Measurements from ENCODE around the gene LIPT2. TPM values are rescaled to one million over a fixed set of nuclear protein-coding genes. Genes with fewer than 3 reads are reported as not detected.
A peak's percentile ranks its signal among the peaks of the same experiment; 100 is the strongest.

The LIPT2 gene
- total RNA-seq, 1 experiment from 2014 or later = 8.6 TPM

DNA sequence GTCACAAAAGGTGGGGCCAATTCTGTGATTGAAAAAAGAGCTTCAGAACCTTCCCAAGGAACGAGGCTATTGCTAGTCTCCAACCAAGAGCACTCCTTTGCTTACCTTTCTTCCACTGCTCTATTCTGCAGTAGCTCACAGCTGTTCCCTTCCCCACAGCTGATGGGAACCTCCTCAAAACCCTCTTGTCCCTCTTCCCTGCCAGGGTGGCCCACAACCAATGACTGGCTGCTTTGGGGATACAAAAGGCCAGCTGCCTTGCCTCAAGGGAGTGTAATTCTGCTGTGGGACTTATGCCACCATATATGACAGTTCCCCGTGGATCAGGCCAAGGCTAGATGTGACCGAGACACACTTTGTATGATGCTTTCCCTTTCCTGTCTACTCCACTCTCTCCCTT is 41.2 kb downstream of the LIPT2 start:
- TF ChIP-seq EZH2 (IDR thresholded peaks at IDR 0.05; ENCODE audit: borderline replicate concordance, low read depth, low read length, poor library complexity, severe bottlenecking) = no peak
- TF ChIP-seq, protein P1, sequence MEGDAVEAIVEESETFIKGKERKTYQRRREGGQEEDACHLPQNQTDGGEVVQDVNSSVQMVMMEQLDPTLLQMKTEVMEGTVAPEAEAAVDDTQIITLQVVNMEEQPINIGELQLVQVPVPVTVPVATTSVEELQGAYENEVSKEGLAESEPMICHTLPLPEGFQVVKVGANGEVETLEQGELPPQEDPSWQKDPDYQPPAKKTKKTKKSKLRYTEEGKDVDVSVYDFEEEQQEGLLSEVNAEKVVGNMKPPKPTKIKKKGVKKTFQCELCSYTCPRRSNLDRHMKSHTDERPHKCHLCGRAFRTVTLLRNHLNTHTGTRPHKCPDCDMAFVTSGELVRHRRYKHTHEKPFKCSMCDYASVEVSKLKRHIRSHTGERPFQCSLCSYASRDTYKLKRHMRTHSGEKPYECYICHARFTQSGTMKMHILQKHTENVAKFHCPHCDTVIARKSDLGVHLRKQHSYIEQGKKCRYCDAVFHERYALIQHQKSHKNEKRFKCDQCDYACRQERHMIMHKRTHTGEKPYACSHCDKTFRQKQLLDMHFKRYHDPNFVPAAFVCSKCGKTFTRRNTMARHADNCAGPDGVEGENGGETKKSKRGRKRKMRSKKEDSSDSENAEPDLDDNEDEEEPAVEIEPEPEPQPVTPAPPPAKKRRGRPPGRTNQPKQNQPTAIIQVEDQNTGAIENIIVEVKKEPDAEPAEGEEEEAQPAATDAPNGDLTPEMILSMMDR (conservative IDR thresholded peaks at IDR 0.05; ENCODE audit: low read depth, low read length) = no peak
- no peaks in the 10 kb centered on the region for H3K9me3 ChIP-seq (ENCODE audit: low read depth, low read length, poor library complexity, severe bottlenecking)
- no peak overlapping the region for H3K4me3 ChIP-seq (ENCODE audit: low read depth, low read length, poor library complexity, severe bottlenecking)
- BruUV-seq (replicated peaks) = no TSS peak
- intact Hi-C loops (cut with micrococcal nuclease; ENCODE audit: unreplicated experiment) = loop anchor here (5.0 kb wide), 1 partner anchor 490 kb away; no protein-coding TSS in a partner anchor
- ChIA-PET CTCF (interaction anchor here (0.7 to 5.1 kb wide), 4 partner anchors 54 to 197 kb away, joined by 3 to 91 read pairs (median 4); partner anchors contain the start of gene PGM2L1), POLR2A (ENCODE audit: low non-redundant PET) (no interaction called here)
- no peaks in the 10 kb centered on the region for H3K27me3 ChIP-seq (replicated peaks; ENCODE audit: insufficient read depth, low read depth, low read length, poor library complexity)
- peaks cover 13% of the 10 kb centered on the region for H3K4me1 ChIP-seq (ENCODE audit: insufficient read depth, low read length, poor library complexity, severe bottlenecking)
- DNase-seq (ENCODE audit: low spot score) = no peak
- no peak overlapping the region for H3K27ac ChIP-seq (ENCODE audit: low read depth, low read length, poor library complexity, severe bottlenecking)
- H3K36me3 ChIP-seq (ENCODE audit: insufficient read depth, low read length, poor library complexity, severe bottlenecking) = peaks cover 13% of the 10 kb centered on the region

DNA sequence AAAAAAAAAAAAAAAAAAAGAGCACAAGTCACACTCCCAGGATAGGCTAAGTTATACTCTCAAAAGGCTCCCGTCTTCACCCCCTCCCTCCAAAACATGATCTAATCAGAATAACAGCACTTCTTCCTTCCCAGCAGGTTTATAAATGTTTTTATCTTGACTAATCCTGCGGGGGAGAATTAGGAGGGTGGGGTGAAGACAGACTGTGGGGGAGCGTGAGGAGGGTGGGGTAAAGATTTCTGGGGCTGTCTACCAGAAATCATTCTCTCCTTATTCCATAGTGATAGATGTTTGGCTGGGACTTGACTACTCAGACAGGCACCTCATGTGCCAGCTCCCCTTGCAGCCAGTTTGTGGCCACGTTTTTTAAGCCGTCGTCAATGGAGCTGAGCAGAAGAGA is 43.2 kb downstream of the LIPT2 start:
- no peak overlapping the region for H3K4me3 ChIP-seq (ENCODE audit: low read depth, low read length, poor library complexity, severe bottlenecking)
- POLR2A ChIA-PET (ENCODE audit: low non-redundant PET) = interaction anchor here (0.7 kb wide), 1 partner anchor 12 kb away, joined by 9 read pairs; no protein-coding TSS in a partner anchor
- no peaks in the 10 kb centered on the region for H3K27me3 ChIP-seq (replicated peaks; ENCODE audit: insufficient read depth, low read depth, low read length, poor library complexity)
- H3K9me3 ChIP-seq (ENCODE audit: low read depth, low read length, poor library complexity, severe bottlenecking) = no peaks in the 10 kb centered on the region
- no peak for DNase-seq (ENCODE audit: low spot score)
- TF ChIP-seq, protein P1 (conservative IDR thresholded peaks at IDR 0.05; ENCODE audit: low read depth, low read length) = no peak
- TF ChIP-seq EZH2 (IDR thresholded peaks at IDR 0.05; ENCODE audit: borderline replicate concordance, low read depth, low read length, poor library complexity, severe bottlenecking) = no peak
- no TSS peak for BruUV-seq (replicated peaks)
- intact Hi-C loops (cut with micrococcal nuclease; ENCODE audit: unreplicated experiment) = loop anchor here (5.0 kb wide), 1 partner anchor 488 kb away; no protein-coding TSS in a partner anchor
- H3K4me1 ChIP-seq (ENCODE audit: insufficient read depth, low read length, poor library complexity, severe bottlenecking) = peaks cover 13% of the 10 kb centered on the region
- no peak overlapping the region for H3K27ac ChIP-seq (ENCODE audit: low read depth, low read length, poor library complexity, severe bottlenecking)
- no peaks in the 10 kb centered on the region for H3K36me3 ChIP-seq (ENCODE audit: insufficient read depth, low read length, poor library complexity, severe bottlenecking)
- CTCF ChIA-PET = interaction anchor here (0.5 to 5.1 kb wide), 12 partner anchors 13 to 289 kb away, joined by 3 to 91 read pairs (median 4); partner anchors contain the start of genes C2CD3 and PPME1

DNA sequence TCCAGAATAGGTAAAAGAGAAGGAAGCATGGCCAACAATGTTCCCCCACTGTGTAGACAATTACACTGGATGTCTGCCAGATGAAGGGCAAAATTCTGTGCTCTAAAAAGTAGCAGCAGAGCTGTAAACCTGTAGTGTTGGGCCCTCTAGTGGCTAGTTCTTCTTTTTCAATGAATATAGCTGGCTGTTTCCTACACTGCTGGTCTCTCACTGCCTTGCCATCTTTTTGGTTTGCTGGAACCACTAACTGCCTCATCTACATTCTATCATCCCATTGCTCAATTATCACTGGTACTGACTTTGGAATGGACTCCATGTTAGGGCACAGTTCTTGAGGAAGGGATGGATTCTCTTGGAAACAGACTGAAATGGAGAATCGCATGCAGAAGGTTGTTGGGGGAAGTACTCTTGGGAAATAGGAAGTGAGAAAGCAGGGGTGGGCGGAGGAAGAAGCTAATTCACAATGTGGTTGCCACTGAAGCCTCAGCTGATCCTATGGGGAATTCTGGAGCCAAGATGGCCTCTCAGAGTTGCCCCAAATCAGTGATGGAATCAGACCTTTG is 44.1 kb downstream of the LIPT2 start:
- BruUV-seq (replicated peaks) = no TSS peak
- H3K4me3 ChIP-seq (ENCODE audit: low read depth, low read length, poor library complexity, severe bottlenecking) = no peak overlapping the region
- DNase-seq (ENCODE audit: low spot score) = peak; percentile 96
- H3K27me3 ChIP-seq (replicated peaks; ENCODE audit: insufficient read depth, low read depth, low read length, poor library complexity) = no peaks in the 10 kb centered on the region
- no peaks in the 10 kb centered on the region for H3K36me3 ChIP-seq (ENCODE audit: insufficient read depth, low read length, poor library complexity, severe bottlenecking)
- intact Hi-C loops (cut with micrococcal nuclease; ENCODE audit: unreplicated experiment) = loop anchor here (1.0 to 5.0 kb wide), 4 partner anchors 61 to 477 kb away; no protein-coding TSS in a partner anchor
- ChIA-PET CTCF (interaction anchor here (0.5 to 5.1 kb wide), 20 partner anchors 11 to 486 kb away, joined by 3 to 91 read pairs (median 4); partner anchors contain the start of genes C2CD3 and PPME1), POLR2A (ENCODE audit: low non-redundant PET) (interaction anchor here (0.7 kb wide), 1 partner anchor 11 kb away, joined by 9 read pairs; no protein-coding TSS in a partner anchor)
- H3K9me3 ChIP-seq (ENCODE audit: low read depth, low read length, poor library complexity, severe bottlenecking) = no peaks in the 10 kb centered on the region
- TF ChIP-seq, protein P1 (conservative IDR thresholded peaks at IDR 0.05; ENCODE audit: low read depth, low read length) = peak; percentile 89
- no peak for TF ChIP-seq EZH2 (IDR thresholded peaks at IDR 0.05; ENCODE audit: borderline replicate concordance, low read depth, low read length, poor library complexity, severe bottlenecking)
- H3K27ac ChIP-seq (ENCODE audit: low read depth, low read length, poor library complexity, severe bottlenecking) = no peak overlapping the region
- H3K4me1 ChIP-seq (ENCODE audit: insufficient read depth, low read length, poor library complexity, severe bottlenecking) = peaks cover 18% of the 10 kb centered on the region
